Amniotic stem cell (primary cell): ENCODE data around the gene IL22.
A peak's percentile ranks its signal among the peaks of the same experiment; 100 is the strongest.
"Not testable (repeated sequence)": the region's sequence is repeated elsewhere in the genome, so short reads cannot be mapped to it uniquely, and the experiment has no call there.

Experiments used
- DNase-seq: peaks from one replicate; lab custom pipeline; 2025; lab: John Stamatoyannopoulos, UW

The IL22 gene

DNA sequence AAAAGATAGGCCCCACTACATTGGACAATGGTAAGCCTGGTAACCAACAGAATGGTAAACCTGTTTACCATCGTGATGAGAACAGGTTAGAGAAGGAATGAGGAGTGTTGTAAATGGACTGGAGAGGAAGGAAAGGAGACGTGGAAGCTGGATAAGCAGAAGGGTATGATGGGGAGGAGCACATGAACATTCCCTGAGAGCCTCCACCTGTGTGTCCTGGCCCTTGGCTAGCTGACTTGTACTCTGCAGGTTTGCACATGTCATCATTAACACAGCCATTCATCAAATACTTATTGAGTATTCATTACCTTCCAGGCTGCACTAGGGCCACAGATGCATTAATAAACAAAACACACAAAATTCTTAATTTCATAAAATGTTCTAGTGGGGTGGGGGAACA lies 23.4 kb downstream of the IL22 start:
- DNase-seq: no peak

DNA sequence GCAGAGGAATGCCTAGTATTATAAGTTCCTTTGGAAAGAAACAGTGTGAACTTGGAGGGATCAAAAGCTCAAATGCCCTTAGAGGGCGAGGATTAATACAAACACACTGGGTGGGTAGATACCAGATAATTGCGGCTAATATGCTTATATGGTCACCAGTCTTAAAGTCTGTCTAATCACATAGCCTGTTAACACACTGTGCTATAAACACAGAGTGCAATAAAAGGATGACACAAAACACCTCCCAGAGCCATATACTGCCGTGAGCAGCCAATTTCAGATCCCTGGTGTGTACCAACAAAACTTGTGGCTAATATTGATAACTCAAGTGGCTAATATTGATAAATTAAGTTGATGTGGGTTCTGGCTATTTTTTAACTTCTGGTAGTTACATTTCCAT lies 26.0 kb downstream of the IL22 start:
- no peak for DNase-seq

DNA sequence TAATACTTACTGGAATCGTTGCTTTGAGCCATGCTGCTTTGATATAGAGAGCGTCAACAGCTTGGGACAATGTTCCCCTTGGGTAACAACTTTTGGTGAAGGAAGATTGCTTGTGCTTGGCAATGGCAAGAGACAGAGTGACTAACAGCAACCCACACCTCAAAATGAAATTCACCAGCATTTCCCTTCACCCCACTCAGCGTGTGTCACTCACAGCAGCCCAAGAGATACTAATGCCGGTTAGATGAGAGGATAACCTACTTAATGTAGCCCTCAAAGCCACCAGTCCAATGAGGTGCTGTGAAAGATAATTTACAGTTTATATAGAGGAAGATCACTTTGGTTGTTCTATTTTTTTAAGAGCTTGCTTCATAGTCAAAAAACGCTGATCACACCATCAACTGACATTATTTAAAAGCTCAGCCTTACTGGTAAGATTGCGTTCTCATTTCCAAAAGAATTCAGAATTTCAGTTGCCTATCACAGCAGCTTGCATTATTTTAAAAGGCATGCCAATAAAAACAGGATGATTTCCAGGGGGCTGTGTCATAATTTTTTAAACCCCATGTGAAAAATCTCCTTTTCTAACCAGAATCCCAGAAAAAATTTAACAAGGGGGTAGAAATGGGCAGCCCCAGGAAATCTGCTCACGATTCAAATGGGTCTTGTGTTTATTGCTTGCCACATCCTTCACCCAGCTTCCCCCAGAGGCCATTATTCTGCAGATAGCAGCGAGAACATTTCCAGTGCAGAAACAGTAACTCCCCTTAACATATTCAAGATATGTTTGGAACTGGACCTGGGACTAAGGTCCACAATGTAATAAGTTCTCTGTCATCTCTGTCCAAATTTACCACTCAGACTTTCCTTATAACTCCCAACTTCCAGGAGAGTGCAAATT lies 27.6 kb downstream of the IL22 start, which contains the start of gene IL26:
Gene IL26, minus strand, starts transcription at position 235 of the 901 bp plus-strand sequence. Its CDS starts 54 bp downstream, at position 181.
- no peak for DNase-seq

DNA sequence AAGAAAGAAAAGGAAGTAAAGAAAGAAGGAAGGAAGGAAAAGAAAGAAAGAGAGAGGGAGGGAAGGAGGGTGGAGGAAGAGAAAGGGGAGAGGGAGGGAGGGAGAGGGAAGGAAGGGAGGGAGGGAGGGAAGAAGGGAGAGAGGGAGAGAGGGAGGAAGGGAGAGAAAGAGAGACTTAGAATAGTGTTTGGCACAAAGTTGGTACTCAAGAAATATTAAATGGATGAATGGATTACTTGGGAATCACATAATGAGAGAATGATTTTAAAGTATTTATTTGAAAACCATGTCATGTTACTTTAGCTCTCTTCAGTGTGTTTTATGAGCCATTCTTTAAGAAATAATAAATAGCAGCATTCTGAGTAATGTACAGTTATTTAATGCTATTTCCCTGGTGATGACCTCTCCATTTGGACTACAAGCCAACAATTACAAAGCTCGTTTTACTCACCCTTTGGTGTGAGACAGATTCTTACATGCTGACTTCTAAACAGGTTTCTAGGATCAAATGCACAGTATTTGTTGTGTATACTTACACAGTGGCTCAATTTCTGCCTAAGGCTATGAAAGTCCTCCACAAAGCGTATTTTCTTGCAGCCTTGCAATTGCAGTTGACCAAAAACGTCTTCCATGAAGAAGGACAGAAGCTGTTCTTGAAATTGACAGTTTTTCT lies 28.7 kb downstream of the IL22 start:
- DNase-seq: no peak

DNA sequence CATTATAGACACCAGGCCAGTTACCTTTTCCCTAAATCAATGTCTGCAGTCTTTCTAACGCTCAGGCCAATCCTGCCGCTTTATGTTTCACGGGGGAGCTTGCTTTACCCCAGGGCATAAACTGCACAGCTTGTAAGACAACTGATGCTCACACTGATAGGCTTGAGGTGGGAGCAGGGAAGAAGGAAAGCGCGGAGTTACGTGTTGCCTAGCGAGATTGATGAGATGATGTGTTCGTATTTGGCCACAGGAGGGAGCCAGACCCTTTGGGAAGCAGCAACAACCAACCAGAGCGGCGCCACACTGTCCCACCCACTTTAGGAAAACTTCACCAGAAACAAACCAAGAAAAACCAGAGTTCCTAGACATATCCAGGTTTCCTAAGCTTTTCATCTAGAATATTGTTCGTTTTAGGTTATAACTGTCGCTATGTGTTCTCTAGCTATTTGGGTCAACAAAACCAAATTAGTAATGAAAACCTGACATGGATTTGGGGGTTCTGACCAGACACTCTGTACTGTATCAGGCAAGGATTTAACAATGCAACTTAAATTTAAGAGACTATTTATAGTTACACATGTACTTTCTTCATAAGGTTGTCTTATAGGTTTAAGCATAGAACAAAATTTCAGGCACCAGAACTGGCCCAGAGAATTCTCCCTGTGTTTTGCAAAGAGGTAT lies 30.2 kb downstream of the IL22 start:
- peak; percentile 67 for DNase-seq

DNA sequence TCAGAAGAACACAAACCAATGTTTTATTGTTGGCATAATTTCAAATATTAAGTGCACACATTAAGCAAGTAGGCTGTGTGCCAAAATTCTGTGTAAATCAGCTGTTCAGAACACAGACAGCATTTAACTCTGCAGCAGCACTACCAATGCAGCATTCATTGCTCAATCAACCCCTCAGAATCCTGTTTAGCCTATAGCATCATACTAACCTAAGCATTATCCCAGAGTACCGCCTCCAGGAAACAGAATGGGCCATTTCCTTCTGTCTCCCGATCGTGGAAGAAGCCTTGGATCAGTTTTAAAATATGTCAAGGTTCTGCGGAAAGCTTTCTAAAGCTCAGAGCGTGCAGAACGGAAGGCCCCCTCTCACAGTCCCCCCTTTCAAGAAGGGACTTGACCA lies 31.1 kb downstream of the IL22 start:
- DNase-seq: no peak

DNA sequence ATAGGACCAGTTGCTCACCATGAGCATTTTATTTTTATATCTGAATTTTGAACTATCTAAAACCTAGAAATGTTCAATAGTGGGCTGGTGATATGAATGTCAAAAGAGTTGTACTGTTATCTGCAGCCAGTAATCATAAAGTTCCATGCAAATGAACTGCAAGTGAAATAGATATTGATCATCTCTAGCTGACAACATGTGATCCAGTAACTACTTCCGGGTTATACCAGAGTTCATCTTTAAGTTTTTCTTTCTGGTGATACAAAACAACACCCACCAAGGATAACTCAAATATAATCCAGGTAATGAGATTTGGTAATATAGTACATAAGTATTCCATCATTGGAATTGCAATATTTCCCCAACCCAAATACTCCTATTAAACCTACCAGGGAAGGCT lies 31.9 kb downstream of the IL22 start:
- no peak for DNase-seq

DNA sequence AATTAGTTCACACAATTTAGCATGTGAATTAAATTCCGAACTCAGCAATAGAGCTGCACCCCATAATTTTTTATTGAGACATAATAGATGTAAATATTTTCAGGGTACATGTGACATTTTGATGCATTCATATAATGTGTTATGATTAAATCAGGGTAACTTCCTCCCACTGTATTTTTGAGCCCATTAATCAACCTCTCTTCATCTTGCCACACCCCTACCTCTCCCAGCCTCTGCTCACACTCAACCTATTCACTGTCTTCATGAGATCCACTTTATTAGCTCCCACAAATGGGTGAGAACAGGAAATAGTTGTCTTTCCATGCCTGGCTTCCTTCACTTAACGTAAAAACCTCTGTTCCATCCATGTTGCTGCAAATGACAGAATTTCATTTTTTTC lies 42.5 kb downstream of the IL22 start:
- DNase-seq: no peak

DNA sequence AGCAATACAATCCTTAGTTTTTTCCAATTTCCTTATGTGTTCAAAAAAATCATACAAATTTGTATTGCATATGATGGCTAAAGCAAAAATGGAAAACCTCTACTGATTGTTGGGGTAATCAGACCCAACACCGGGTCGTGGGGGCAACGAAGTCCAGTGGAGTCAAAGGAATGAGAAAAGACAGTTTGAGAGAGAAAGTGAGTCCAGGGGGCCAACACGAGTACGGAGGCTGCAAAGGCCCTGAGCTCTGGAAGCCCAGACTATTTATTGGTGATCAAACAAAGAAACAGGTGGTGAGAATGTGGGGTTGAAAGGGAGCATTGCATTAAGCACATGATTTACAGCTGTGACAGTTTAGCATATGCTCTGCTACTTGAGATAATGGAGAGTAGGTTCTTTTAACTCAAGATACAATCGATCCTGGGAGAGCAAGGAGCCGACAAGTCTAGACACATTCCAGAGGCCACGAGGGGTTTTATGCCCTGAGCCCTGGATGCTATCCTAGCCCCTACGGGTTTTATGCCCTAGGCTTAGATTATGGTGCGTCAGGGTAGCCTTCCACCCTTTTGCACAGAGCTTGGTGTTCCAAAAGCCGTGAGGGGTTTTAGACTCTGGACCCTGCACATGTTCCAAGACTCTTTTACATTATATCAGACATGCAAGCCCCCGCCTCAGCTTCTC lies 44.2 kb downstream of the IL22 start:
- DNase-seq: not testable (repeated sequence)

DNA sequence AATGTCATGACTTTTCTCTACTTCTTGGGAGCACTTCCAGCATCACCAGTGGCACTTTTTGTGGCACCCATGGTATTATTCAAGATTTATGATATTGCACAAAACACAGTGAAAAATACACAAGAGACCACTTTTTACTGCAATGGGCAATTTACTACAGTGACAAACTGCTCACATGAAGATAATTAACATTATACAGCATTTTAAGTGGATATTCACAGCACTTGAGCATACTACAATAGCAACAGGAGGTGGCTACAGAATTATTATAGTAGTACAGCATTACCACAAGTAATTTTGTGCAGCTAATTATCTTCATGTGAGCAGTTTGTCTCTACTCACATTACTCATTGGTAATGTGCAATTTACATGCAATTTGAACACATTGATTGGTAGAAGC lies 46.1 kb downstream of the IL22 start:
- no peak for DNase-seq

DNA sequence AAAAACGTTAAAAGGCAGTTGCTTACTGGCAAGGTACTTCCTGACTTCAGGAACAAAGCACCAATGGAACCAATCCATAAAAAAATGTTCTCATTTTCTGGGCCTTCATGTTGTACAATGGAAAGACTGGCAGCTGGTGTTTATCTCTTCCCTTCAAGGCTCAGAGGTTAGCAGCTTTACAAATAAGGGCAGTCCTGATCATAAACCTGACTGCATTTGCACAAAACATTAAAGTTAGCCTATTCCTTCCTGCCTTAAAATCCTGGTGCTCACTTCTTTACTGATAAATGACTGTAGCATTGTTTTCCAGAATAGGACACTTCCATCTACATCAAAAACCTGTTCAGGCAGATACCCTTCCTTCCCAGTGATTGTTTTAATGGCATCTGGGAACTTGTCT lies 47.0 kb downstream of the IL22 start:
- no peak for DNase-seq

DNA sequence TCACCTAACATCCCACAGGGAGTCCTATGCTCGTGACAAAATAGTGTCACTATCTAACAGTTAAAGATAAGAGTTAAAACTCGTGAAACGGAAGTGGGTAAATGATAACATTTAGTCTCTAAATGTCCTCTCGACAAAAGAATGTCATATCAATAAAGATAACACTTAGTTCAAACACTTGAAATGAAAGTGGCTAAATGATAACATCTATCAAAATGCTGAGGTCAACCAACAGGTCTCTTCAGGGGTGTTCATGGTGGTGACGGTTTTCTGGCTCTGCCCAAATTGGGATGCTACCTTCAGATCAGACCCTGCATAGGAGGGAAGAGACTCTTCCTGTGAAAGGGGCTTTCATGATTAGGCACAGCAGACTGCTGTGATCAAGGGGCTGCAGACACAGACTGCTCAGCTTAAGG lies 49.9 kb downstream of the IL22 start:
- DNase-seq: no peak

DNA sequence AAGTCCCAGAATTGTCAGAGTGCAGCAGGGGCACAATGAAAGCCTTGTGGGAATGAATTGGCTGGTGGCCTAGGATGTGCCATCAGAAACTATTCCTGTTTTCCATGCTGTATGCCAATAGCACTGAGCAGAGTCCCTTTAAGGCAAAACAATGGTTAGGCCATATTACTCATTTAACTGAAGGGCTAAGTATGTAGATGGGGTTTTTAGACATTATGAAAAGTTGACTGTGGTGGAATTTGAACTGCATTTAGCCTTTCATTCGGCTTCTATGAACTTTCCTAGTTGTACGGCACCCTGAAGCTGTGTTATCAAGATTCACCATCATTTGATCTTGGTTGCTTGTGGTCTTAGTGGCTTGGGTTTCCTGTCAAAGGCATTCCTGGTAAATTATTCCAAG lies 52.5 kb downstream of the IL22 start:
- no peak for DNase-seq

DNA sequence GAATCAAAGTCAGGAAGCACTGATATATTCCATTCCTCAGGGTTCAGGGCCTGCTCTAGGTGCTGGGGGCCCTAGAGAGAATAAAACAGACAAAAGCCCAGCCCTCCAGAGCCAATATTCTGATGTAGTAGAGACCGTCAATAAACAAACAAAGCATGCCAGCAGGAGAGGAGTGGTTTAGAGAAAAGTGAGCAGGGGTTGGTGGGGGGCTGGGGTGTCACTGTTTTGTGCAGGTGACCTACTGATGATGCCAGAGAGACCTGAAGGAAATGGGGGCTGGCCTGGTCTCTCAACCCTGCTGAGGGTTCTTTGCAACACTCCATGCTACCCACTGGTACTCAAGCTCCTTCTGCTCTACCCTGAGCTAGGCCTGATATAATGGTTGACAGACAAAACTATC lies 54.3 kb downstream of the IL22 start:
- no peak for DNase-seq

DNA sequence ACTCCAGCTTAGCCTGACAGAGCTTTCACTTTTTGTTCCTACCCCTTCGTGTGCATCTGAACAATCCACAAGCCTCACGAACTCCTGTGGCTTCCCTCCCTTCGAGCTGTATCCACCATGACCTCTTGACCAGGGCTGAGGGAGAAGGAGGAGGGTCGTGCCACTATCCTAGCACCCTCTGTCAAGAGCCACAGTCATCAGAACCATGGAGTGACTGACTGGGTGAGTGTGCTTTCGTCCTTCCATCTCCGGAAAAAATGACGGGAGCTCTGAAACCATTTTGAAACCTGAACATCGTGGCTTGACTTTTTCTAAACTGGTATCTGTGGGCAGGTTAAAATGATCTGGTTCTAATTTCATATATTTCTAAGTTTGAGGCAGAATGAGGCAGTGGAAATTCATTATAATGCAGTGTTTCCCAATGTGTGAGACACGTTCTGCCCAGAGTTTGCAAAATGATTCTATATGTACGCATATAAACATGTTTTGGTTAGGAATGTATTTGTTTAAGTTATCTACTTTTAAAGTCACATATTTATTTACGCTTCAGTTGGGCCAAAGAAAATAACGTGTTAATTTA lies 54.8 kb downstream of the IL22 start:
- DNase-seq: no peak
